ENCODE results near the gene CCDC97.

The CCDC97 gene

DNA sequence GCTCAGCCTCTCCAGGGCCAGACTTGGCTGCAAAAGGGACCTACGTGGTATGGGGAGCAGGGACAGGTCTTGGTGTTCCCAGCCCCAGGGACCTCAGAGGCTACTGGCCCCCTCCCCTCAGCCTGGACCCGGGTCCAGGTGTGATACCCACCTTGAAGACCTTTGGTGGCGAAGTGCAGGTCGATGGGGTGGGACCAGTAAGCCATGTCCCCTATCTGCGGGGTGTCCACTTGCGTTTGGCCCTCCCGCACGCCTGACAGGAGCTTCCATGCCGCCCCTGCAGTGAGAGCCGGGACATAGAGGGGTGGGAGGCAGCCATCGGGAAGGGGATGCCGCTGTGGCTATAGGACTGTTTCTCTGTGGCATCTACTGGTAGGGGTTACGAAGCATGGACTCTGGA, 47.8 kb downstream of the CCDC97 start:
- TF ChIP-seq, protein P1, sequence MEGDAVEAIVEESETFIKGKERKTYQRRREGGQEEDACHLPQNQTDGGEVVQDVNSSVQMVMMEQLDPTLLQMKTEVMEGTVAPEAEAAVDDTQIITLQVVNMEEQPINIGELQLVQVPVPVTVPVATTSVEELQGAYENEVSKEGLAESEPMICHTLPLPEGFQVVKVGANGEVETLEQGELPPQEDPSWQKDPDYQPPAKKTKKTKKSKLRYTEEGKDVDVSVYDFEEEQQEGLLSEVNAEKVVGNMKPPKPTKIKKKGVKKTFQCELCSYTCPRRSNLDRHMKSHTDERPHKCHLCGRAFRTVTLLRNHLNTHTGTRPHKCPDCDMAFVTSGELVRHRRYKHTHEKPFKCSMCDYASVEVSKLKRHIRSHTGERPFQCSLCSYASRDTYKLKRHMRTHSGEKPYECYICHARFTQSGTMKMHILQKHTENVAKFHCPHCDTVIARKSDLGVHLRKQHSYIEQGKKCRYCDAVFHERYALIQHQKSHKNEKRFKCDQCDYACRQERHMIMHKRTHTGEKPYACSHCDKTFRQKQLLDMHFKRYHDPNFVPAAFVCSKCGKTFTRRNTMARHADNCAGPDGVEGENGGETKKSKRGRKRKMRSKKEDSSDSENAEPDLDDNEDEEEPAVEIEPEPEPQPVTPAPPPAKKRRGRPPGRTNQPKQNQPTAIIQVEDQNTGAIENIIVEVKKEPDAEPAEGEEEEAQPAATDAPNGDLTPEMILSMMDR (IDR thresholded peaks at IDR 0.05): no peak
- H3K36me3 ChIP-seq: peaks cover 19% of the 10 kb centered on the region
- no peaks in the 10 kb centered on the region for H3K9me3 ChIP-seq
- H3K4me3 ChIP-seq (ENCODE audit: low read depth in 1 of 2, low read length in 1 of 2): peak overlapping the region in 1 of 2 experiments; percentile 21
- H3K4me1 ChIP-seq (ENCODE audit: control insufficient read depth in 1 of 2, insufficient read depth in 1 of 2, low read depth in 1 of 2, low read length in 1 of 2): peaks cover 58 to 60% of the 10 kb centered on the region in 2 experiments
- peak overlapping the region; percentile 98 for H3K27ac ChIP-seq
- no peaks in the 10 kb centered on the region for H3K27me3 ChIP-seq

DNA sequence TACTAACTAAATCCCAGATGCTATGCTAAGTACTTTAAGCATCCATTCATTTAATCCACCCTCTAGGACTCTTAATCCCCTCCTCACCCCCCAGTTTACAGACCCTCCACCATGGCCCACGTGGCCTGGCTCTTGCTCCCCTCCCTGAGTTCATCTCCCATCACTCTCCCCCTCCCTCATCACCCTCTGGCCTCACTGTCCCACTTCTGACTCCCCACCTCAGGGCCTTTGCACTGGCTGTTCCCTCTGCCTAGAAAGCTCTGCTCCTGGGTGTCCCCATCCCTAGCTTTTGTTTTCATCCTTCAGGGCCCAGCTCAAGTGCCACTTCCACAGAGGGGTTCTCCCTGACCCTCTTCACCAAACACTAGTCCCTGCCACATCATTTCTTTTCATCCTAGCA, 49.8 kb downstream of the CCDC97 start:
- Histone ChIP-seq H3K4me1 (ENCODE audit: control insufficient read depth in 1 of 2, insufficient read depth in 1 of 2, low read depth in 1 of 2, low read length in 1 of 2) (peaks cover 65 to 68% of the 10 kb centered on the region in 2 experiments), H3K4me3 (ENCODE audit: low read depth in 1 of 2, low read length in 1 of 2) (no peak overlapping the region), H3K9me3 (no peaks in the 10 kb centered on the region), H3K27me3 (no peaks in the 10 kb centered on the region), H3K27ac (no peak overlapping the region), H3K36me3 (peaks cover 14% of the 10 kb centered on the region)
- TF ChIP-seq, protein P1 (IDR thresholded peaks at IDR 0.05): no peak

DNA sequence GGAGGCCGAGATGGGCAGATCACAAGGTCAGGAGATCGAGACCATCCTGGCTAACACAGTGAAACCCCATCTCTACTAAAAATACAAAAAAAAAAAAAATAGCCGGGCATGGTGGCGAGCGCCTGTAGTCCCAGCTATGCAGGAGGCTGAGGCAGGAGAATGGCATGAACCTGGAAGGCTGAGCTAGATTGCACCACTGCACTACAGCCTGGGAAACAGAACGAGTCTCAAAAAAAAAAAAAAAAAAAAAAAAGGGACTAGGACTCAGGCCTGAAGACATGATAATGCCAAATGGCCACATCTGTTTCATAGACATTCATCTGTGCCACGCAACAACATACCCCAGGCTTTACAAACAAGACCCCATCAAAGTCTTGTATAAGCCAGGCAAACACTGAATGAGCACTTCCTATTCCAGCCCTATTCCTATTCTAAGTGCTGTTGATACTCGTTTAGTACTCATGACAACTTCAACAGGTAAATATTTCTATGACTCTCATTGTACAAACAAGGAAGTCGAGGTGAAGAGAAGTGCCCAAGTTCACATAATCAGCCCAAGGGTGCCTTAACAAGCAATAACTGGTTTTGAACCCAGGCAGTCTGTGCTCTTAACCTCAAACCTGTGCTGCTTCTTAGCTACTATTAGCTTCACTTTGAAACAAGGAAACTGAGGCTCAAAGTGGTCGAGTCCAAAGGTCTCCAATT, 52.3 kb downstream of the CCDC97 start:
- H3K4me1 ChIP-seq (ENCODE audit: control insufficient read depth in 1 of 2, insufficient read depth in 1 of 2, low read depth in 1 of 2, low read length in 1 of 2): peaks cover 65 to 68% of the 10 kb centered on the region in 2 experiments
- H3K9me3 ChIP-seq: no peaks in the 10 kb centered on the region
- H3K27ac ChIP-seq: peak overlapping the region; percentile 100
- TF ChIP-seq, protein P1 (IDR thresholded peaks at IDR 0.05): no peak
- no peaks in the 10 kb centered on the region for H3K27me3 ChIP-seq
- H3K4me3 ChIP-seq (ENCODE audit: low read depth in 1 of 2, low read length in 1 of 2): peak overlapping the region; percentile 84 to 87
- peaks cover 9% of the 10 kb centered on the region for H3K36me3 ChIP-seq

DNA sequence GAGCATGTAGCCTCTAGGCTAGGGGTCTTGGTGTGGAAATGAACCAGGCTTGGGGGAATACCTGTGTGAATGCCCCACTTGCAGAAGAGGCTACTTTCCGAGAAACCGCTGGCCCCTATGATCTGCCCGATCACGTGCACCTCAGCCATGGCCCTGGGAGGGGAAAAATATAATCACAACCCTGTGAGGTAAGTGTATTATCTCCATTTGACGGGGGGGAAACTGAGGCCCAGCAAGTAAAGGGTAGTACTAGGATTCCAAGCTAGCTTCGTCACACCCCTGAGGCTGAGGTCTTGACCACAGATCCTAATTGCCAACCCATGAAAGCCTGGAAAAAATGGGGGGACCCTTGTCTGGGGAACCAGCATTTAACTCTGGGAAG, 53.4 kb downstream of the CCDC97 start:
- TF ChIP-seq, protein P1 (IDR thresholded peaks at IDR 0.05): no peak
- Histone ChIP-seq H3K9me3 (no peaks in the 10 kb centered on the region), H3K4me3 (ENCODE audit: low read depth in 1 of 2, low read length in 1 of 2) (peak overlapping the region; percentile 84 to 87), H3K27ac (peak overlapping the region; percentile 100), H3K27me3 (no peaks in the 10 kb centered on the region), H3K4me1 (ENCODE audit: control insufficient read depth in 1 of 2, insufficient read depth in 1 of 2, low read depth in 1 of 2, low read length in 1 of 2) (peaks cover 66 to 68% of the 10 kb centered on the region in 2 experiments), H3K36me3 (peaks cover under 1% of the 10 kb centered on the region)

DNA sequence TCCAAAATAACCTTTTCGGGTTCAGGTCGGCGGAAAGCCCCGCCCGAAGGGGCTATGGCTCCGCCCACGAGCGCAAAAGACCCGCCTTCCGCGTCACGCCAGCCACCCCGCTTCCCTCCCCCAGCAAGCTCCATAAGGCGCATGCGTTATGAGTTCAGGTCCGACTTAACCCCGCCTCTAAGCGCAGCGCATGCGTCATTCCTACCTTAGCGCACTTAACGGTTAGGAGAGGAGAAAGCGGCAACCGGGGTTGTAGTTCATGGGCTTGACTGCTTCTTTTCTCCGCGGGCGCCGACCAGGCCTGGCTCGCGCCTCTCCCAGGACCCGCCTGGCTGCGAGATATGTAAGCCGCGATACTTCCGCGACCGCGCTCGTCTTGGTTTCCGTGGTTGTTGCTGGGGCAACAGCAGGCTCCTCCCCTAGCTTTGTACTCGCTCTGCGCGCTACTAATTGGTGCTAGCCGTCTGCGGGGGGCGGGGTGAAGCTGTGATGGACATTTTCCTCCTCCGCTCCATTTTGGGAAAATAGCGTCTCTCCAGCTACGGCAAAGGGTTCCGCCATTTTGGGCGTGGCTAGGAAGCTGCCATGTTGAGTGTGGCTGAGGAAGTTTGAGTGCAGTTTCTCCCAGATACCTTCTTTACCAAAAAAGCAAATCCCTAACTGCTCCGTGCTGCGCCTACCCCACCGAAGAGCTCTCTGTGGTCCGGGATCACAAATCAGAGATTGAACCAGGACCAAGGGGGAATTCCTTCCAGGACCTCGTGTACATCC, 54.0 kb downstream of the CCDC97 start, which contains the start of gene B9D2:
Gene B9D2 (minus strand): TSS at position 397 of the 771 bp plus-strand sequence. CDS start 630 bp downstream, outside the sequence.
- Histone ChIP-seq H3K9me3 (no peaks in the 10 kb centered on the region), H3K36me3 (no peaks in the 10 kb centered on the region), H3K4me3 (ENCODE audit: low read depth in 1 of 2, low read length in 1 of 2) (peak within 1 kb of the TSS; percentile 84 to 87), H3K27ac (peak within 1 kb of the TSS; percentile 100), H3K27me3 (no peaks in the 10 kb centered on the region), H3K4me1 (ENCODE audit: control insufficient read depth in 1 of 2, insufficient read depth in 1 of 2, low read depth in 1 of 2, low read length in 1 of 2) (peaks cover 69 to 72% of the 10 kb centered on the region in 2 experiments)
- TF ChIP-seq, protein P1 (IDR thresholded peaks at IDR 0.05): peak; percentile 30
